ENCODE results near the gene HOXD13.

Gene HOXD13

DNA sequence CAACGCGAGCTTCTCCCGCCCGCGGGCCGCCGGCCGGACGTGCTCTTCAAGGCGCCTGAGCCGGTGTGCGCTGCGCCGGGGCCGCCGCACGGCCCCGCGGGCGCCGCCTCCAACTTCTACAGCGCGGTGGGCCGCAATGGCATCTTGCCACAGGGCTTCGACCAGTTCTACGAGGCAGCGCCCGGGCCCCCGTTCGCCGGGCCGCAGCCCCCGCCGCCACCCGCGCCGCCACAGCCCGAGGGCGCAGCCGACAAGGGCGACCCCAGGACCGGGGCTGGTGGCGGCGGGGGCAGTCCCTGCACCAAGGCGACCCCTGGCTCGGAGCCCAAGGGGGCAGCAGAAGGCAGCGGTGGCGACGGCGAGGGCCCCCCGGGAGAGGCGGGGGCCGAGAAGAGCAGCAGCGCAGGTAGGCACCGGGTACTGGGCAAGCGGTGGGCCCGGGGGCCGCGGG is 15.2 kb downstream of the HOXD13 start:
- no peak for DNase-seq

DNA sequence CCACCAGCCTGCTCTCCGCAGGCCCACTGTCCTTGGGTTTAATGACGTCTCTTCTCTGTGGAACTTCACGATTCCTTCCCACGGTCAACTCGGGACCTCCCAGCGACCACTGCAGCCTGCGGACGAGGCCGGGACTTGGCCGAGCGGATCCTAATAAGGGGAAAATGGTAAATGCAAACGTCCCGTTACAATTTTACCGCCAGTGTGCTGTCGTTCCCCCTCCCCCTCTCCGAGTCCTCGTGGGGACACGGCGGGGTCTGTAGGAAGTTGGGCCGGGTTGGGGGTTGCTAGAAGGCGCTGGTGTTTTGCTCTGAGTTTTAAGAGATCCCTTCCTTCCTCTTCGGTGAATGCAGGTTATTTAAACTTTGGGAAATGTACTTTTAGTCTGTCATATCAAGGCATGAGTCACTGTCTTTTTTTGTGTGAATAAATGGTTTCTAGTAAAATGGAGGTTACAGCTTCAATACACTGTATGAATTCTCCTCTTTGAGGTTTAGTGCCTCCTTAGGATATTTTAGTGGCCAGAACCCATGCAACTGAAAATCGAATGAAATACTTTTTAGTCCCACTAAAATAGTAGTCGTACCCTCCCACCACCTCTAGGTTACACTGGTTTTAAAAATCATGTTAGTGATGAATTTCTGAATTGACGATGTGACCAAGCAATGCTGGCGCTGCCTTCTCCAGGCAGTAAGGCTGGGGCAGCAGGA is 16.8 kb downstream of the HOXD13 start:
- no peak for DNase-seq

DNA sequence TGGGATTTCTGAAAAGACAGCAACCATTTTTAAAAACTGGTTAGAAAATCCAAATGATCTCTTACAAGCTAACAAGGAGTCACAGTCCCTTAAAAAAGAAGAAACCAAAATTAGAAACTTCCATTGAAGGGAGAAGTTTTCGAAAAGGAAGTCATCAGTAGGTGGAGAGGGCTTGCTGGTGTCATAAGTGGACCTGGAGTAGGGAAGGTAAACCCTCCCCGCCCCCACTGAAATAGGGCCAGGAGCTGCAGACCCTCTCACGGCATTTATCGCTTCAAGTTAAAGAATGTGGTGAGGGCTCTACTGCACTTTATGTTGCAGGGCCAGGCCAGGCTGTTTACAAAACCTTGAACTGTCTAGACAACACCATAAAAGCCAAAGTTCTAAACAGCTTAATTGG is 17.4 kb downstream of the HOXD13 start:
- no peak for DNase-seq

DNA sequence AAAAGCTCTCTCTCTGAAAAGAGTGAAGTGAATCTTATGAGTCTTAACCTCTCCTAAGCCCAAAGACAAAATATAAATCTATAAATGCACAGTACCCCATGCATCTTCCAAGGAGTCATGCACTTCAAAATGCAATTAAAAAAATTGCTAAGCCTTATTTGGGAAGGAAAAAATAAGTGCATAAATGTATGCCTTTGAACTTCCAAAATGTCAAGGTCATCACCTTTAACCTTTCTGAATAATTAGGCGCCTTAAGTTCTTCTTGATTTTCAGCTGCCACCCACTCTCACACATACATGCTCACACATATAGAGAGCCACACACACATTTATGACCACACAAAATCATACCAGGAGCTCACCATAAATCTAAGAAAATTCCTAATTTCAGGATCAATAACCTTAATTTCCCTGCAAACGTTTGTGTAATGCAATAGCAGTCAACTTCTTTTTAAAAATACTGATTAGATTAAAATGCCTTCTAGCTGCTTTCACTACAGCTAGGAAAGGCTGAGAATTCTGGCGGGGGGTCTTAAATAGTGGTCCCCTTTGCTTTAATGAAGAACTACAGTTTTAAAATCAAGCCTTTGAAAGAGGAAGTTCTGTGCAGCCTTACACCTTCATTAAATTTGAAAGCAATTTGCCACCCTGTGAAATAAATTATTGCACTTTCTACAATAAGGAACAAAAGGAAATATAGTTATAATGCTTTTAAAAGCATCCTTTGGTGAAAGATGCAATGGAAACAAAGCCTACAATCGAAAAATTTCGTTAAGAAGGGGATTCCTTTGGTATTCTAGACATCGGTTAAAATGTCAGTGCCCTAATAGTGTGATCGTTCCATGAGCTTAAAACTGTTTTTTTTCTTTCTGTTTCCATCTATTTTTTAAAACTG is 18.1 kb downstream of the HOXD13 start:
- no peak for DNase-seq

DNA sequence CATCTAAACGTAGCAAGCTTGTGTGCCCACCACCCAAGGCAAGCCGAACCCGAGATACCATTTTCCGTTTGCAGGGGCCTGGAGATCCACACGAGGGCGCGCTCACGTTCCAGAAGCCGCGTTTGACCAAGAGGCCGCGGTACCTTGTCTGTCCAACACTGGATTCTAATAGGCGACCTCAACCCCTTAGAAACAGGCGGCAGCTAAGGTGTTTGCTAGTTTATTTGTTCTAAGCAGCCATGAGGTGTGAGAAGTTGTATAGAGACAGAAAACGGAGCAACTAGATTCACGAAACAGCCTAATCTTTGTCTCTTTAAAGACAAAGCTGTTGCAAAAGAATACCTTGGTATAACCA is 18.8 kb downstream of the HOXD13 start:
- DNase-seq = no peak

DNA sequence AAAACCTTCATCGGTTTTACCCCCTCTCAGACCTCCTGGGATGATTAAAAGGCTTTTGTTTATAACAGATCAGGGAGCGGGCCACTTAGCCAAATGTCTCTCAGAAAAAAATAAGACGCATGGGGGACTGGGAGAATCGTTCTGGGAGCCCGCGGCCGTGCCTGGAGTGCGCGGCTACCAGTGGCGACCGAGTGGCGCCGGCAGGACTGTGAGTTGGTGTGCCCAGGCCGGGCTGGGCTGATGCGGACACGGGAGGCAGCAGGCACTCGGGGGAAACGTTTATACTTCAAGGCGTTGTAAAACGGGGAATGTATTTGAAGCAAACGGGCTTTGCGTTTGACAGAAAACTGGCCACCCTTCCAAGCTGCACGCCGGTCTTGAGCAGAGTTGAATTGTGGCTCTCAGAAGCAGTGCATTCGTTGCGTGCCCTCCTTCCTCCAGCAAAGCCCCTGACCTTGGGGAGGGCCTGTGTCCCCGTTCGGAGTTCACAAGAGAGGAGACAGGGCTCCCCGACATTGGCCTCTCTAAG is 19.4 kb downstream of the HOXD13 start:
- no peak for DNase-seq

DNA sequence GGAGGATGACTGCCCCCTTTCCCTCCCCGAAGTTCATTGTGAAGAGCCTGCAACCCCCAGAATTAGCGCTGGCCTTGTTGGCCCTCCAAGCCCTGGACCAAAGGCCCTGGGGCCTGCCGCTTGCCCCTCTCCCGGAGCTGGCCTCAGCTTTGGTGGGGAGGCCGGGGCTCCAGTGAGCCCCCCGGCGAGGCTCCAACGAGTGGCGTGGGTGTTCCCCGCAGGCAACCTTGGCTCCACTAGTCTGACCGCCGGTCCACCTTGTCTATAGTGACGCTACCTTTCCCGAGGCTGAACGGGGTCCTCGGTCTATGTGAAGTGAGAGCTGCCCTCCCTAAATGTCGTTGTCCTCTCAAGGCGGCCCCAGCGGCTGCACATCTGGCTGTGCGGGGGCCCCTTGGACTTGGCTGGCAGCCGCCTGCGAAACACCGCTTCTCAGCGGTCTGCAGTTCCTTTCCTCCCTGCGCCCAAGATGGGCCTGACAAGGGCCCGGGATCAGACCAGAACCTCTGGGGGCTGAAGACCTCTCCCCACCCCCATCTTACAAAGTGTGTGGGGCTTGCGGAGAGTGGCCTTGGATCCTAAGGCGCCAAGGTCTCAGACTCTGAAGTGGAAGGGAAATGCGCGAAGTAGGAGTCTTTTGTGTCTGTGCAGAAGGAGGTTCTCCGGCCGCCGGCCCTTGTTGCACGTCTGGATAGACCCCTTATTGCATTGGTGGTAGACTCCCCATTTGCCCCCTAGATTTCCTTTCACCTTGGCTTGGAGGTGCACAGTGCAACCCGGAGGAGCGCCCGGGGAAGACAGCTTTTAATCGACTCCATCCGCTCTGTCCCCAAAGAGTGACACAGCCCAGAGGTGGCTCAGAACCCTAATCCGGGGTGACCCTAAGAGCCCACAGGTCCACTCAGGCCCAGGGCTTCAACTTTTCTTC is 20.1 kb downstream of the HOXD13 start:
- DNase-seq = no peak

DNA sequence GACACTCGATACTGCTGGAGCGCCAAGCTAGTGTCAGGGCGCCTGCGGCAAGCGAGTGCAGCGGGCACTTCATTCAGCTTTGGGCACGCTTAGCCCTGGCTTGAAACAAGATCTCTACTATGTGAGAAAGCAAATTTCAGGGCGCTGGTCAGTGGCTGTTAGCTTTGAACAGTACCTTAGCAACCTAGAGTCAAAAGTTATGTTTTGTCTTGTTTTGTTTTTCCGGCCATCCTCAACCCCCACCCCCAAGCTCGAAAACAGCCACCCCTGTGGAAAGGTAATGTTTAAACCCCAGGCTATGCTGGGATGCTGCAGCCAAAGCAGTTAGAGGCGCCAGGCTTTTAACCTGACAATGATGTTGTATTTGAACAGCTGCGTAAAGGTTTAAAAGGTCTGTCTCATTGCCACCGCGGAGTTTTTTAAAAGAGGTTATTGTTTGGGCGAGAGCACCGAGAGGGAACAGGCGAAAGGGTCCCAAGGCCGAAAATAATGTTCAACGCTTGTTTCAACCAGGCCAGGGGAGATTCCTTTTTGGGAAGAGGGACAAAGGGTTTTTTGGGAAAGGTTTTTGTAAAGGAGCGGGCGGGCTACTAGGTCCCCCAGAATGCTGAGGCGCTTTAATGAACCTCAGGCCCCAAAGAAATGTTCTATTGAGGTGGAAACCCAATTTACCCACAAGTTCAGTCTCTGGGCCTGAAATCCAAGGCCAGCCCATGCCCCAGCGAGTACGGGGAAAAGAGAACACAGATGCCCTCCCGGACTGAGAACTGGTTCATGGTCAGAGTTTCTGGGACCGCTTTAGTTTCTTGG is 21.8 kb downstream of the HOXD13 start:
- no peak for DNase-seq

DNA sequence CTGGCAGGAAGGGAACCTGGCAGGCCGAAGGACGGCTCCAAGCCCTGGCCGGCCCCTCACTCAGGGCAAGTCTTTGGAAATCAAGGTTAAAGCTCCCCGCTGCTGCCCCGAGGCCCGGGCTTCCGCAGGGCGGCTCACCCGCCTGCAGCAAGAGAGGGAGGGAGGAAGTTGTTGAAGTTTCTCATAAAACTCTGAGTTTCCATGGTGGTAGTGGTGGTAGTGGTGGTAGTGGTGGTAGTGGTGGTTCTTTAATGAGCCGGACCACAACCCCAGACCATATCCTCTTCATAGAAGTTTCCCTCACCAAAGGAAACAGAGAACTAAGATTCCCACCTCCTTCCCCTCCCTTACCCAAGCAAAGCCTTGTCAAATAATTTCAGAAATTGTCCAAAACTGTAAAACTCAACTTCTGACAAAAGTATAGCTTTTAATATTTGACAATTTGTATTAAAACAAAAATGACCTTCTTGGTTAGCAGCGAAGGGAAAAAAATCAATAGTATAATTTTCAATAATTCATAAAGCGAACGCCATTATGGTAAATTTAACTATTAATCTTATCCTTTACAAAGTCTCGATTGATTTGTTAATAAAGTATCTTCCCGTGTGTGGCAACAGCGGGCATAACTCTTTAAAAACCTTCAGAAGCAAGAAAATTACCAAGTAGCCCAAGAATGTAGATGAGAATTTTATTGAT is 22.6 kb downstream of the HOXD13 start:
- DNase-seq = no peak

DNA sequence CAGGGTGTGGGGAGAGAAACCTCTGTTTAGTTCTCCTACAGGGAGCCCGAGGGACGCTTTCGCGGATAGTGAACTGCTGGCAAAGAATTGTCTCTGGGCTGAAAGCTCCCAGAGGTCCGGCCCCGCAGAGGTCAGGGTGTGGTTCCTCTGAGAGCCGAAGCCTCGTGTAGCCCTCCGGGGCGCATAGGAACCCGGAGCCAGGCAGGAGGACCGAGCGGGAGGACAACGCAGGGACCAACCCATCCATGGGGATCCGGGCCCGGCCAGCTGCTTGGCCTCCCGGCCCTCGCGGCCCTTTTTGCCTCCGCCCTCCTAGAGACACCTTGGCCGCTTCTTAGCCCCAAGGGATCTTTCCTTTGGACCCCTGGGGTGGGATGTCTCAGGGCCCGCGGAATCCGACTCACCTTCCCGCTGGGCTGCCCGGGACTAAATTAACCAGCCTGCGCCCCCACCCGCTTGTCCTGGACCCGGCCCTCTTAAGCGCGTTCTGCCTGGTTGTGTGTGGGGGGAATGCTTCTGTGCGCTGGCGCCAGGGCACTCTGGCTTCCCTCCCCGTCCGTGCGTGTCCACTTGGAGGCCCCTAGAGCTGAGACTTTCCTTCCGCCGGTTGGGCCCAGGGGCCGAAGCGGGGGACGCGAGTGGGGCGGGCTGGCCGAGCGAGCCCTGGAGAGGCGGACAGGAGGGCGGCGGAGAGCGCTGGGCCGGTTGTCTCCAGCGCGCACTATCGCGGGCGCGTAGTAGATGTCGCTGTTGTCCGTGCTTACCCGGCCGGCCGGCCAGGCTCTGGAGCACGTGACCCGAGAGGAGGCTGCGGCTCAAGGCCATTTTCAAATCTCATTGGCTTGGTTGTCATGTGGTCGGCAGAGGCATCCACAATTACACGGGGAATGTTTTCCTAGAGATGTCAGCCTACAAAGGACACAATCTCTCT is 23.6 kb downstream of the HOXD13 start, which contains the start of gene HOXD10:
Gene HOXD10 (plus strand): TSS at position 896 of the 931 bp plus-strand sequence. CDS start 56 bp downstream, outside the sequence.
- DNase-seq = no peak

DNA sequence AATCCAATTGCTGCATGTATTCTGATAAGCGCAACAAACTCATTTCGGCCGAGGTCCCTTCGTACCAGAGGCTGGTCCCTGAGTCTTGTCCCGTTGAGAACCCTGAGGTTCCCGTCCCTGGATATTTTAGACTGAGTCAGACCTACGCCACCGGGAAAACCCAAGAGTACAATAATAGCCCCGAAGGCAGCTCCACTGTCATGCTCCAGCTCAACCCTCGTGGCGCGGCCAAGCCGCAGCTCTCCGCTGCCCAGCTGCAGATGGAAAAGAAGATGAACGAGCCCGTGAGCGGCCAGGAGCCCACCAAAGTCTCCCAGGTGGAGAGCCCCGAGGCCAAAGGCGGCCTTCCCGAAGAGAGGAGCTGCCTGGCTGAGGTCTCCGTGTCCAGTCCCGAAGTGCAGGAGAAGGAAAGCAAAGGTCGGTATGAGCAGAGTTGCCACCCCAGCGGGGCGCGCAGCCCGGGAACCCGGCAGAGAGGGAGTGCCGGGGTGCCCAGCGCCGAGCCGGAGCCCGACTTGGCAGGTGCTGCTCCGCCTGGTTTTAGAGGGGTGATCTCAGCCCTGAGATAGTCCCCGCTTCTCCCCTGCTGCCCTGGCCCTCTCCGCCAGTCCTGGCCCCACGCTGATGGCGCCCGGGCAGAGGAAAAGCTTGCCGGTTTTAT is 24.8 kb downstream of the HOXD13 start:
- no peak for DNase-seq

DNA sequence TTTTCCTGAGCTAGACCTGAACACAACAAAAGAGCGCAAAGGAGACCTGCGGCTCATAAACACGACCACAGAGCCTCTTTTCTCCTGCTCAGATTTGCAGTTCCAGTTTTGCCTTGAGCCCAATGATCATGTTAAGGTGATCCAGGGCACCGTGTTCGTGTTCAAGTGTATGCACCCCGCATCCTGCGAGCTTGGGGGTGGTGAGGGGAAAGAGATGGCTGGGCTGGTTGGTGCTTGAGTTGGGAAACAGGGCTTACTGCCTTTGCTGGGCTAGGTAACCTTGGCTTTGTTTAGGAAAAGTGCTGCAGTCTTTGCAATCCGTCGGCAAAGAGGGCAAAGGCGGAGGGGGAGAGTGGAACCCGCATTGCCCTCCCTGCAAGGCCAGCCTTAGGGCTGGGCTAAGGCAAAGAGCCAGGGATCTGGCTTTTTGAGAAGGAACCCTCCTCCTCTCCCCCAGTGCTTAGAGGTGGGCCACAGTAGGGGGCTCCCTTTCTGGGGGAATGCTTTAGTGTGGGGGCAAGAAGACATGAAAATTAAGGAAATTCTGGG is 25.4 kb downstream of the HOXD13 start:
- no peak for DNase-seq

DNA sequence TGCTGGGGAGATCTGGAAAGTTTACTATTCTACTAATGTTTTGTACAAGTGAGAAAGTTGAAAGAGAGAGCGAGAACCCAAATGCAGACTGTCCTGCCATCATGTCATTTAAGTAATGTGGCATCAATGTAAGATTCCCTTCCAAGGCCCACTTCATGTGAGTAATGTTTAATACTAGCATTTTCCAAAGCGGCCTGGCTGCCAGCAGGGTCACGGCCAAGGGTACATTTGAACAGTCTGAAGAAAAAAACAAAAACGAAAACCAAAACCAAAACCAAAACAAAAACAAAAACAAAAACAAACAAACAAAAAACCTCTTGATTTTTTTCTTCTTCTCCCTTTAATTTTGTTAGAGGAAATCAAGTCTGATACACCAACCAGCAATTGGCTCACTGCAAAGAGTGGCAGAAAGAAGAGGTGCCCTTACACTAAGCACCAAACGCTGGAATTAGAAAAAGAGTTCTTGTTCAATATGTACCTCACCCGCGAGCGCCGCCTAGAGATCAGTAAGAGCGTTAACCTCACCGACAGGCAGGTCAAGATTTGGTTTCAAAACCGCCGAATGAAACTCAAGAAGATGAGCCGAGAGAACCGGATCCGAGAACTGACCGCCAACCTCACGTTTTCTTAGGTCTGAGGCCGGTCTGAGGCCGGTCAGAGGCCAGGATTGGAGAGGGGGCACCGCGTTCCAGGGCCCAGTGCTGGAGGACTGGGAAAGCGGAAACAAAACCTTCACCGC is 26.2 kb downstream of the HOXD13 start:
- DNase-seq = no peak

DNA sequence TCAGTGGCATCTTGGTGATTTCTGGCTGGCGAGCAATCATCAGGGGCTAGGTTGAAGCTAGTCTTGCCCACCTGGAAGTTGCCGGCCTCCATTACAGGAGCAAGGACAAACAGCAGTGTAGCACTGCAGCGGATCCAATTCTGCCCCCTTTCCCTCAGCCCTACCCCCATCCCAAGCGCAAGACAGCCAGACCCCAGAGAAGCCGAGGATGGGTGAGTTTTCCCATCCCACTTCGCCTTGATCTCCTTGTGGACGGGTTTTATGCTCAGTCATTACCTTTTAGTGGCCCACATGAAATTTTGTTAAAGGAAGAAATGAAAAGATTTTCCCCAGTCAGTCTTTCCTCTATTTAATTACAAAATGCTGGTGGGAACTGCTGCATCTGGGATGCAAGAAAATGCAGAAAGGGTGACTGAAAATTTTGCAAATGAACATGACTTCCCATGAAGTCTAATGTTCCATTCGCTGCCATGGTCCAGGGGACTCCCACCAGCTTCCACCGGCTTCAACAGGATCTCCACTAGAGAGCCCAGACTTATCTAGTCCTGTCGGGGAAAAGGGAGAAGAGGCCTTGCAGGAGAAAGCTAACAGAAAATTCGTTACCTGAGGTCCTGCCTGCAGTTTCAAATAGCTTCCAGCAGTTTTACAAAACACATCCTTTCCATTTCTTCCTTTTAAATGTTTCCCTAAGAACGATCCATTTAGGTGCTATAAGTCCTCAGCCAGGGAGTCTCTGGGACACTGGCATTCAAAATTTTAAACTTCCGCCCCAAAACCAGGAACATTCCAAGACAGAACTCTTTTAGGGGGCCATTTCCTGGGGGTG is 28.1 kb downstream of the HOXD13 start:
- no peak for DNase-seq

DNA sequence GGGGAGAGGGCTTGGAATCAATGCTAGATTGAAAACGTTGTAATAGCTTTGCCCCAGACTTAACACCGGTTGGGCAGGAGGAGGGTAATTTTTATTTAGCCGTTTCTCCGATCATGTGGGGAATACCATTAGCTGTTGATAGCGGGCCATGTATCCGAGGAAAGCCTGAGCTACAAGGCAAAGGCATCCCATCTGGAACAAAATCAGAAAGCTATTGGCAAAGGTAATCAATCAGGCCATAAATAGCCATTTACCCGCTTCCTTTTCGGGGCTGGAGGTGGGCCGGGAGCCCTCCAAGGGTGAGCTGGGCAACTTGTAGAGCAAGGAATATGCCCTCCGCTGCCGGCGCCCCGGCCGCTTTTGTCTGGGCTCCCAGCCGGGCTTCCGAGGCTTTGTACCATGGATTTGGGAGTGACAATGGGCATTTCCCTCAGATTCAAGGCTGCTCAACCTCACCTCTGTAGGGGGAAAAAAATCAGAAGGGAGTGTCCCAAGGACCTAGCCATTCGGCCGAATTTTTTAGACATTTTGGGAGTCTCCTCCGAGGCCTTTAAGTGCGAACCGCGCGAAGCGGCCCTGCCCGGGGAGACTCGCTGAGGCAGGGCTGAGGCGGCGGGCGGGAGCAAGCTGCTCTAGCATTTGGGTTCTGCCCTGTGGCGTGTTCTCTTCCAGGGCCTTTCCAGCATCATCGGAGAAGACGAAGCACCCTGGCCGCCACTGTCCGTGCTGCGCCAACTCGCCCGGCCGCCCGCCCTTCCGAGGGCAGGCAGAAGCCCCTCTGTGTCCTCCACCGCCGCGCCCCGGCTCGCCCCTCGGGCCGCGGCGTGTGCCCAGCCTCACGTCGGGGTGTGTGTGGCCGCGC is 28.9 kb downstream of the HOXD13 start:
- DNase-seq = no peak

DNA sequence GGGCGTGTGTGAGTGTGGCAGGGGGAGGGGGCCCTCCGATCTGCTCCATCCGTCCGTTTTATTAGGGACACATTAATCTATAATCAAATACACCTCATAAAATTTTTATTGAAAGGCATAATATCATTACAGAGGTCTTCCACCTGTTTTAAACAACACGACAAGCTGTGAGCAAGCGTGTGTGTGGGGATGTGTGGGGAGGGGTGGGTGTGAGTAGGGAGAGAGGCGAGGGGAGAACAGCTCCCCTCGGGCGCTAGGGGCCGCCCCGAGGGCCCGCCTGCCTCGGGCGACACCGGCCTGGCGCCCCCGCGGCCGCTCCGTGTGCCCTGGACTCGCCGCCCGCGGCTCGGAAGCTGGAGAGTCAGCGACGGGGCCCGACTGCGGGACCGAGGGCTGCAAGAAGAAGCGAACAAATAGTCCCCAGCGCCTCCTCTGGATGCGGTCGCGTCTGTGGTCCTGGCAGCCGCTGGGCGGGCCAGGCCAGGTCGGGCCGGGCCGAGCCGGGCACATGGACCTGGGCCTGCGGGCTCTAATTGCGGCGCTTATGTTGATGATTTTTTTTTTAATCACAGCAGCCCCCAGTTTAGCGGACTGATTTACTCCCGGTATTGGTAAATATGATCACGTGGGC is 29.6 kb downstream of the HOXD13 start:
- no peak for DNase-seq

Data from CD4-positive, alpha-beta T cell treated with Interleukin-12 subunit alpha and Interleukin-12 subunit beta, for 1 hour (primary cell).